A549 (cell line): ENCODE data around the gene PPP1R12C. TPM values are rescaled to one million over a fixed set of nuclear protein-coding genes. Genes with fewer than 3 reads are reported as not detected.
"Not testable (repeated sequence)": the region's sequence is repeated elsewhere in the genome, so short reads cannot be mapped to it uniquely, and the experiment has no call there.

Experiments
- ATAC-seq, 2 experiments: fragments of 200-7000 bp in 1 of 2; fragments of >200 bp in 1 of 2; cut with Nextera tagmentation in 1 of 2; cut with Tn5 transposase in 1 of 2; 3 replicates each; pipeline versions ENCODE4 v1.8.0 to v1.9.1; 2018 to 2020; ENCODE audit warnings: mild to moderate bottlenecking in 1 of 2, moderate library complexity in 1 of 2
- CTCF ChIA-PET: fragments of 300-600 bp; sonication (Branson Sonifier 250); formaldehyde crosslinking; extraction: SDS; loops from one replicate; lab custom pipeline; 2021; ENCODE audit warnings: antibody characterized with exemption, inconsistent platforms; lab: Yijun Ruan, JAX
- POLR2A ChIA-PET: fragments of 350-600 bp; formaldehyde crosslinking; extraction: SDS; loops from one replicate; lab custom pipeline; 2021; ENCODE audit warnings: antibody characterized with exemption, inconsistent platforms; lab: Yijun Ruan, JAX
- DNase-seq, 2 experiments: peaks; one replicate each; pipeline versions ENCODE4 v3.0.0 to v3.0.0-alpha.2; 2011 to 2016; ENCODE audit warnings: low read depth in 1 of 2, low spot score in 1 of 2
- FAIRE-seq: peaks from 2 replicates; lab custom pipeline; 2011; peaks lifted over from hg19 to GRCh38; lab: Jason Lieb, UNC
- H3K27ac ChIP-seq, 2 experiments: fragments of >200 bp; sonication (Bioruptor Twin); formaldehyde crosslinking; 3 replicates each; pipeline ENCODE4 v1.5.1; 2016 to 2017
- H3K4me1 ChIP-seq: fragments of >200 bp; sonication (Bioruptor Twin); formaldehyde crosslinking; 3 replicates; pipeline ENCODE4 v1.6.1; 2016
- H3K4me2 ChIP-seq: fragments of >200 bp; sonication (Bioruptor Twin); formaldehyde crosslinking; 3 replicates; pipeline ENCODE4 v1.6.1; 2016
- H3K4me3 ChIP-seq: fragments of >200 bp; sonication (Bioruptor Twin); formaldehyde crosslinking; 3 replicates; pipeline ENCODE4 v1.5.1; 2016
- H3K9me3 ChIP-seq: fragments of >200 bp; sonication (Bioruptor Twin); formaldehyde crosslinking; 3 replicates; pipeline ENCODE4 v1.6.1; 2016
- EHF ChIP-seq: fragments of 250-450 bp; sonication (Bioruptor Pico); IDR thresholded peaks from 2 replicates; pipeline ENCODE4 v1.5.0; 2020; ENCODE audit warnings: mild to moderate bottlenecking
- ELK1 ChIP-seq: fragments of 150-350 bp; IDR thresholded peaks from 2 replicates; pipeline ENCODE4 v1.6.1; 2014; ENCODE audit warnings: low read depth, mild to moderate bottlenecking, low read length
- EP300 ChIP-seq, 2 experiments: fragments of >200 bp; sonication (Bioruptor Twin); formaldehyde crosslinking; IDR thresholded peaks; 2 replicates in 1 of 2; 3 replicates in 1 of 2; pipeline ENCODE4 v1.6.1; 2016 to 2017
- FOXS1 ChIP-seq: fragments of 250-450 bp; sonication (Bioruptor Pico); IDR thresholded peaks from 2 replicates; pipeline ENCODE4 v1.5.0; 2020; ENCODE audit warnings: mild to moderate bottlenecking, moderate library complexity
- HES2 ChIP-seq: fragments of >200 bp; sonication (Bioruptor Twin); formaldehyde crosslinking; IDR thresholded peaks from 2 replicates; pipeline ENCODE4 v1.6.1; 2016
- HMGXB4 ChIP-seq: fragments of 250-450 bp; sonication (Bioruptor Pico); IDR thresholded peaks from 2 replicates; pipeline ENCODE4 v1.5.0; 2021; ENCODE audit warnings: mild to moderate bottlenecking, moderate library complexity, borderline replicate concordance
- JUN ChIP-seq, 2 experiments: fragments of >200 bp; sonication (Bioruptor Twin); formaldehyde crosslinking; IDR thresholded peaks; 2 replicates in 1 of 2; 3 replicates in 1 of 2; pipeline ENCODE4 v1.6.1; 2016 to 2017
- MAFK ChIP-seq: fragments of 450-650 bp; IDR thresholded peaks from 2 replicates; pipeline ENCODE4 v1.6.1; 2014; ENCODE audit not compliant: partially characterized antibody
- NPAS2 ChIP-seq: fragments of 250-450 bp; sonication (Bioruptor Pico); IDR thresholded peaks from 2 replicates; pipeline ENCODE4 v1.8.0; 2022; ENCODE audit warnings: mild to moderate bottlenecking, moderate library complexity, borderline replicate concordance
- RCOR1 ChIP-seq: fragments of 150-350 bp; IDR thresholded peaks from 2 replicates; pipeline ENCODE4 v1.6.1; 2014; ENCODE audit warnings: antibody characterized with exemption, low read length, low read depth
- REST ChIP-seq: fragments of 200-600 bp; sonication (generic); IDR thresholded peaks from 2 replicates; pipeline ENCODE4 v1.6.1; 2016; ENCODE audit warnings: antibody characterized with exemption, mild to moderate bottlenecking, moderate library complexity
- WGBS: methylation state at CpG from one replicate; pipeline ENCODE4 v1.1.6; 2017; ENCODE audit errors: missing lambda C conversion rate; 5-methylcytosine and 5-hydroxymethylcytosine counted together
- polyA plus RNA-seq, 4 experiments: library from polyadenylated mRNA; depleted of rRNA in 3 of 4; stranded (reverse); fragments of >200 nt; fragmentation: RNase III in 1 of 4; extraction: RNeasy Plus Mini Kit Qiagen cat#74134 plus additional on column Dnase treatment in 1 of 4; gene quantifications; 2 replicates in 3 of 4; 3 replicates in 1 of 4; pipeline ENCODE4 v1.2.3, GENCODE V29; 2011 to 2017

The PPP1R12C gene
- polyA plus RNA-seq, 2 of the 4 experiments (the other 2 are of a cell fraction) = 22.0 to 70.3 TPM

GRCh38 chr19:55062735-55063491, 54.5 kb downstream of the PPP1R12C start, which contains the start of gene RDH13 (continued):
- no peak for TF ChIP-seq EP300 (IDR thresholded peaks at IDR 0.05)
- TF ChIP-seq FOXS1 (CRISPR knock-in tag) = no peak
- no peak for TF ChIP-seq HMGXB4 (CRISPR knock-in tag)
- no peak for TF ChIP-seq NPAS2 (CRISPR knock-in tag)
- TF ChIP-seq MAFK = no peak
- peak in 1 of 2 experiments; percentile 50; a peak in 1 of 5 replicates for TF ChIP-seq JUN (IDR thresholded peaks at IDR 0.05)
- 0 out of 2 replicates have a peak, but pooled peaks have one; percentile 48 for TF ChIP-seq RCOR1

- H3K9me3 ChIP-seq, CTCF ChIA-PET, H3K4me1 ChIP-seq, DNase-seq, H3K4me3 ChIP-seq, H3K27ac ChIP-seq, POLR2A ChIA-PET, ATAC-seq, FAIRE-seq, H3K4me2 ChIP-seq: not testable (repeated sequence)
- WGBS = 90% methylated on average over 9 of the region's 9 CpGs
Observed at GRCh38 chr19:55060287-55060686, 57.1 kb downstream of the PPP1R12C start.

- ATAC-seq (no peak), FAIRE-seq (no peak), DNase-seq (peak in 1 of 2 experiments; percentile 50)
- peaks cover 7% of the 10 kb centered on the region; the same call in 2 of the 3 replicates for H3K4me1 ChIP-seq
- CTCF ChIA-PET = interaction anchor here (1.0 kb wide), 1 partner anchor 29 kb away, joined by 4 read pairs; no protein-coding TSS in a partner anchor
- 90% methylated on average over 23 of the region's 23 CpGs for WGBS
- no peak overlapping the region for H3K4me3 ChIP-seq
- H3K4me2 ChIP-seq = no peak overlapping the region
- no peak for TF ChIP-seq REST
- TF ChIP-seq HES2 = no peak
- no peak for TF ChIP-seq ELK1
- TF ChIP-seq EHF (CRISPR knock-in tag) = no peak
- H3K27ac ChIP-seq = no peak overlapping the region
- no peaks in the 10 kb centered on the region for H3K9me3 ChIP-seq
- POLR2A ChIA-PET = no interaction called here
Observed at GRCh38 chr19:55058781-55059610, 58.4 kb downstream of the PPP1R12C start.
